WTC11 (cell line): ENCODE measurements around the gene FZD7. TPM values are rescaled to one million over a fixed set of nuclear protein-coding genes. Genes with fewer than 3 reads are reported as not detected.

Experiments
- ATF3 ChIP-seq: sonication (generic); formaldehyde crosslinking; conservative IDR thresholded peaks from 2 replicates; pipeline ENCODE4 v1.8.1; 2022; ENCODE audit warnings: mild to moderate bottlenecking, missing genetic modification reagents
- CBFB ChIP-seq: sonication (generic); formaldehyde crosslinking; IDR thresholded peaks from 2 replicates; pipeline ENCODE4 v1.8.1; 2022; ENCODE audit warnings: mild to moderate bottlenecking, low read depth, missing genetic modification reagents
- CREM ChIP-seq: sonication (generic); formaldehyde crosslinking; IDR thresholded peaks from 2 replicates; pipeline ENCODE4 v1.8.1; 2022; ENCODE audit warnings: mild to moderate bottlenecking, missing genetic modification reagents, moderate library complexity
- ELF4 ChIP-seq: sonication (generic); formaldehyde crosslinking; IDR thresholded peaks from 2 replicates; pipeline ENCODE4 v1.8.1; 2022; ENCODE audit warnings: low read depth, mild to moderate bottlenecking, moderate library complexity, missing genetic modification reagents
- FOXP1 ChIP-seq: sonication (generic); formaldehyde crosslinking; IDR thresholded peaks from 2 replicates; pipeline ENCODE4 v1.8.0; 2022; ENCODE audit warnings: missing genetic modification reagents, mild to moderate bottlenecking, moderate library complexity, borderline replicate concordance
- GRHL2 ChIP-seq: fragments of 250-450 bp; sonication (Bioruptor Pico); IDR thresholded peaks from 2 replicates; pipeline ENCODE4 v1.8.0; 2022; ENCODE audit warnings: mild to moderate bottlenecking, moderate library complexity; ENCODE audit not compliant: insufficient replicate concordance, severe bottlenecking
- HMGA2 ChIP-seq: fragments of 250-450 bp; sonication (Bioruptor Pico); IDR thresholded peaks from 2 replicates; pipeline ENCODE4 v1.4.0; 2021; ENCODE audit warnings: mild to moderate bottlenecking, moderate library complexity
- KAT7 ChIP-seq: sonication (generic); formaldehyde crosslinking; IDR thresholded peaks from 2 replicates; pipeline ENCODE4 v1.8.1; 2023; ENCODE audit warnings: missing genetic modification reagents, mild to moderate bottlenecking, borderline replicate concordance
- NR3C1 ChIP-seq: sonication (generic); formaldehyde crosslinking; conservative IDR thresholded peaks from 2 replicates; pipeline ENCODE4 v1.8.1; 2023; ENCODE audit warnings: low read depth, mild to moderate bottlenecking, missing genetic modification reagents
- ZBTB21 ChIP-seq: sonication (generic); formaldehyde crosslinking; IDR thresholded peaks from 2 replicates; pipeline ENCODE4 v1.8.1; 2023; ENCODE audit warnings: mild to moderate bottlenecking, missing genetic modification reagents, borderline replicate concordance
- ZNF232 ChIP-seq: sonication (generic); formaldehyde crosslinking; IDR thresholded peaks from 2 replicates; pipeline ENCODE4 v1.8.0; 2022; ENCODE audit warnings: mild to moderate bottlenecking, missing genetic modification reagents
- ZNF281 ChIP-seq: sonication (generic); formaldehyde crosslinking; IDR thresholded peaks from 2 replicates; pipeline ENCODE4 v1.8.0; 2023; ENCODE audit warnings: mild to moderate bottlenecking, missing genetic modification reagents
- ZNF396 ChIP-seq: fragments of 250-450 bp; sonication (Bioruptor Pico); IDR thresholded peaks from 2 replicates; pipeline ENCODE4 v1.8.0; 2021; ENCODE audit warnings: mild to moderate bottlenecking, moderate library complexity, borderline replicate concordance
- ZNF416 ChIP-seq: fragments of 250-450 bp; sonication (Bioruptor Pico); IDR thresholded peaks from 2 replicates; pipeline ENCODE4 v1.9.0; 2021; ENCODE audit warnings: mild to moderate bottlenecking, inconsistent platforms
- ZNF532 ChIP-seq: fragments of 250-450 bp; sonication (Bioruptor Pico); IDR thresholded peaks from 2 replicates; pipeline ENCODE4 v1.9.0; 2021; ENCODE audit warnings: mild to moderate bottlenecking, borderline replicate concordance
- total RNA-seq: library from RNA; stranded (reverse); gene quantifications from 3 replicates; pipeline ENCODE4 v1.2.3, GENCODE V29; 2021
- TF ChIP-seq, protein P1 (sequence below): sonication (generic); formaldehyde crosslinking; IDR thresholded peaks from 2 replicates; pipeline ENCODE4 v1.8.0; 2022; ENCODE audit warnings: mild to moderate bottlenecking, missing genetic modification reagents
- TF ChIP-seq, protein P2 (sequence below): fragments of 250-450 bp; sonication (Bioruptor Pico); IDR thresholded peaks from 2 replicates; pipeline ENCODE4 v2.1.2; 2022; ENCODE audit warnings: mild to moderate bottlenecking, moderate library complexity
- TF ChIP-seq, protein P3 (sequence below): fragments of 250-450 bp; sonication (Bioruptor Pico); conservative IDR thresholded peaks from 2 replicates; pipeline ENCODE4 v1.9.0; 2021; ENCODE audit warnings: mild to moderate bottlenecking
- TF ChIP-seq, protein P4 (sequence below): sonication (generic); formaldehyde crosslinking; IDR thresholded peaks from 2 replicates; pipeline ENCODE4 v1.8.0; 2022; ENCODE audit warnings: mild to moderate bottlenecking, missing genetic modification reagents
- TF ChIP-seq, protein P5 (sequence below): sonication (generic); formaldehyde crosslinking; IDR thresholded peaks from 2 replicates; pipeline ENCODE4 v1.8.0; 2022; ENCODE audit warnings: mild to moderate bottlenecking, missing genetic modification reagents

The FZD7 gene
- total RNA-seq, 1 experiment from 2014 or later: 153 TPM

GRCh38 chr2:201996006-201996405 lies 37.6 kb upstream of the FZD7 start (continued):
- TF ChIP-seq, protein P1, sequence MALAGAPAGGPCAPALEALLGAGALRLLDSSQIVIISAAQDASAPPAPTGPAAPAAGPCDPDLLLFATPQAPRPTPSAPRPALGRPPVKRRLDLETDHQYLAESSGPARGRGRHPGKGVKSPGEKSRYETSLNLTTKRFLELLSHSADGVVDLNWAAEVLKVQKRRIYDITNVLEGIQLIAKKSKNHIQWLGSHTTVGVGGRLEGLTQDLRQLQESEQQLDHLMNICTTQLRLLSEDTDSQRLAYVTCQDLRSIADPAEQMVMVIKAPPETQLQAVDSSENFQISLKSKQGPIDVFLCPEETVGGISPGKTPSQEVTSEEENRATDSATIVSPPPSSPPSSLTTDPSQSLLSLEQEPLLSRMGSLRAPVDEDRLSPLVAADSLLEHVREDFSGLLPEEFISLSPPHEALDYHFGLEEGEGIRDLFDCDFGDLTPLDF (CRISPR knock-in tag): no peak
- no peak for TF ChIP-seq ZNF416 (CRISPR knock-in tag)
- TF ChIP-seq, protein P2, sequence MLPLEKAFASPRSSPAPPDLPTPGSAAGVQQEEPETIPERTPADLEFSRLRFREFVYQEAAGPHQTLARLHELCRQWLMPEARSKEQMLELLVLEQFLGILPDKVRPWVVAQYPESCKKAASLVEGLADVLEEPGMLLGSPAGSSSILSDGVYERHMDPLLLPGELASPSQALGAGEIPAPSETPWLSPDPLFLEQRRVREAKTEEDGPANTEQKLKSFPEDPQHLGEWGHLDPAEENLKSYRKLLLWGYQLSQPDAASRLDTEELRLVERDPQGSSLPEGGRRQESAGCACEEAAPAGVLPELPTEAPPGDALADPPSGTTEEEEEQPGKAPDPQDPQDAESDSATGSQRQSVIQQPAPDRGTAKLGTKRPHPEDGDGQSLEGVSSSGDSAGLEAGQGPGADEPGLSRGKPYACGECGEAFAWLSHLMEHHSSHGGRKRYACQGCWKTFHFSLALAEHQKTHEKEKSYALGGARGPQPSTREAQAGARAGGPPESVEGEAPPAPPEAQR: no peak
- TF ChIP-seq, protein P3, sequence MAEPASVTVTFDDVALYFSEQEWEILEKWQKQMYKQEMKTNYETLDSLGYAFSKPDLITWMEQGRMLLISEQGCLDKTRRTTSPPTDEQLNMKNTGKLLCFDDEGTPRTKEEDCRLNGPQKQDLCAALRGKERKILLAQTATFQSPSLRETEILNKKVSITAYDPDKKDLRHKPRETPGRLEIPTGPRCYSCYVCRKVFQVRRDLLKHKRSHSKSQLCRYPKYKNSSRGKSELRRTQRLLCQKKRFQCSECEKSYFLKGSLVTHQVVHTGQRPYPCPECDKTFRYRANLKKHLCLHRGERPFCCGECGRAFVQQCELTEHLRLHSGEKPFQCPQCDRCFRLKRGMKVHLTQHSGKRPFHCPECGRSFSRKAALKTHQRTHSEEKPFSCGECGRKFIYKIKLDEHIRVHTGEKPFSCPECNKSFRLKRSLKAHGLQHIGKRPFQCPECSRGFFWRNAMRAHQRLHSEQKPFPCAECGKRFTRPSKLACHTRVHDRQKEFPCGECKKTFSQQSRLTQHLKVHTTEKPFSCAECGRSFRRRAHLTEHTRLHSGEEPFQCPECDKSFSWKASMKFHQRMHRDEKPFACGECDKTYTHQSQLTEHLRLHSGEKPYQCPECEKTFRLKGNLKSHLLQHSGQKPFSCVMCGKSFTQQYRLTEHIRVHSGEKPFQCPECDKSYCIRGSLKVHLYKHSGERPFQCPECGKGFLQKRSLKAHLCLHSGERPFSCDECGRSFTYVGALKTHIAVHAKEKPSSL (CRISPR knock-in tag): no peak
- peak; percentile 93 for TF ChIP-seq FOXP1 (CRISPR knock-in tag)
- no peak for TF ChIP-seq ZNF396 (CRISPR knock-in tag)
- TF ChIP-seq, protein P4, sequence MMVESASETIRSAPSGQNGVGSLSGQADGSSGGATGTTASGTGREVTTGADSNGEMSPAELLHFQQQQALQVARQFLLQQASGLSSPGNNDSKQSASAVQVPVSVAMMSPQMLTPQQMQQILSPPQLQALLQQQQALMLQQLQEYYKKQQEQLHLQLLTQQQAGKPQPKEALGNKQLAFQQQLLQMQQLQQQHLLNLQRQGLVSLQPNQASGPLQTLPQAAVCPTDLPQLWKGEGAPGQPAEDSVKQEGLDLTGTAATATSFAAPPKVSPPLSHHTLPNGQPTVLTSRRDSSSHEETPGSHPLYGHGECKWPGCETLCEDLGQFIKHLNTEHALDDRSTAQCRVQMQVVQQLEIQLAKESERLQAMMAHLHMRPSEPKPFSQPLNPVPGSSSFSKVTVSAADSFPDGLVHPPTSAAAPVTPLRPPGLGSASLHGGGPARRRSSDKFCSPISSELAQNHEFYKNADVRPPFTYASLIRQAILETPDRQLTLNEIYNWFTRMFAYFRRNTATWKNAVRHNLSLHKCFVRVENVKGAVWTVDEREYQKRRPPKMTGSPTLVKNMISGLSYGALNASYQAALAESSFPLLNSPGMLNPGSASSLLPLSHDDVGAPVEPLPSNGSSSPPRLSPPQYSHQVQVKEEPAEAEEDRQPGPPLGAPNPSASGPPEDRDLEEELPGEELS (CRISPR knock-in tag): peak; percentile 90; the same call in 1 of the 2 replicates
- TF ChIP-seq CREM (CRISPR knock-in tag): no peak
- peak; percentile 89 for TF ChIP-seq ZNF281 (CRISPR knock-in tag)
- 0 out of 2 replicates have a peak, but pooled peaks have one; percentile 16 for TF ChIP-seq ZBTB21 (CRISPR knock-in tag)
- TF ChIP-seq ZNF532: no peak
- no peak for TF ChIP-seq NR3C1 (CRISPR knock-in tag)
- no peak for TF ChIP-seq HMGA2 (CRISPR knock-in tag)
- 0 out of 2 replicates have a peak, but pooled peaks have one; percentile 47 for TF ChIP-seq KAT7
- no peak; the same call in 1 of the 2 replicates for TF ChIP-seq ZNF232 (CRISPR knock-in tag)
- TF ChIP-seq, protein P5, sequence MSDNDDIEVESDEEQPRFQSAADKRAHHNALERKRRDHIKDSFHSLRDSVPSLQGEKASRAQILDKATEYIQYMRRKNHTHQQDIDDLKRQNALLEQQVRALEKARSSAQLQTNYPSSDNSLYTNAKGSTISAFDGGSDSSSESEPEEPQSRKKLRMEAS: peak; percentile 45
- no peak for TF ChIP-seq ELF4 (CRISPR knock-in tag)
- TF ChIP-seq GRHL2 (CRISPR knock-in tag): no peak
- TF ChIP-seq ATF3: no peak
- no peak for TF ChIP-seq CBFB
